ENCODE measurements around the gene CGGBP1.
A peak's percentile ranks its signal among the peaks of the same experiment; 100 is the strongest.

The CGGBP1 gene

DNA sequence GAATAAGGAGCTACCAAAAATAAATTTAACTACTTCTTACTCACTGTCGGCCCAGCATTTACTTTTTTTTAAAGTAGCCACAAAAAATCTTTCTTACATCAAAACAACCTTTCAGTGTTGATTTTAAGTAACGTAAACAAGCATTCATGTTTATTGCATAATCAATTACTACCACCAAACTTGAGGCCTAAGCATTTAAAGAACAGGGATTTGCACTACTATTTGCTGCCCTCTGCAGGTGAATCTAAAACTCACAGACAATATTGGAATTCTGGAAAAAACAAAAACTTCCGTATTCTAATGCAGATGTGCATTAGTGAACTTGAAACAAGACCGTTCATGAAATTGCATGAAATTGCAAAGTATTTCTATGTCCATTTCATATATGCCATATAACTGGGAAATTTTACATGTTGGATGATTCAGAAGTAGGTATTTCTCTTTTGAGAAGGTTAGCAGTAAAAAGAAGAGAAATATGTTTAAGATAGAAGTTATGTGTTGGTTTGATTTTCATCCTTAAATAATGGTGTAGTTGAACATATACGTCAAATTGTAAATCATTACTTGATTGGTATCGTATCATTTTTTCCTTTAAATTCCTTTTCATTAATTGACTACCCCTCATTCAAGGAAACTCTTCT, 55.6 kb downstream of the CGGBP1 start:
- TF ChIP-seq PPARA (CRISPR knock-in tag; IDR thresholded peaks at IDR 0.05; ENCODE audit: borderline replicate concordance) = no peak
- TF ChIP-seq, protein P1, sequence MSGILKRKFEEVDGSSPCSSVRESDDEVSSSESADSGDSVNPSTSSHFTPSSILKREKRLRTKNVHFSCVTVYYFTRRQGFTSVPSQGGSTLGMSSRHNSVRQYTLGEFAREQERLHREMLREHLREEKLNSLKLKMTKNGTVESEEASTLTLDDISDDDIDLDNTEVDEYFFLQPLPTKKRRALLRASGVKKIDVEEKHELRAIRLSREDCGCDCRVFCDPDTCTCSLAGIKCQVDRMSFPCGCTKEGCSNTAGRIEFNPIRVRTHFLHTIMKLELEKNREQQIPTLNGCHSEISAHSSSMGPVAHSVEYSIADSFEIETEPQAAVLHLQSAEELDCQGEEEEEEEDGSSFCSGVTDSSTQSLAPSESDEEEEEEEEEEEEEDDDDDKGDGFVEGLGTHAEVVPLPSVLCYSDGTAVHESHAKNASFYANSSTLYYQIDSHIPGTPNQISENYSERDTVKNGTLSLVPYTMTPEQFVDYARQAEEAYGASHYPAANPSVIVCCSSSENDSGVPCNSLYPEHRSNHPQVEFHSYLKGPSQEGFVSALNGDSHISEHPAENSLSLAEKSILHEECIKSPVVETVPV (CRISPR knock-in tag; IDR thresholded peaks at IDR 0.05) = no peak
- no peak for TF ChIP-seq ZNF8 (CRISPR knock-in tag; IDR thresholded peaks at IDR 0.05)
- no peak for TF ChIP-seq ZNF565 (CRISPR knock-in tag; conservative IDR thresholded peaks at IDR 0.05; ENCODE audit: low read depth)
- TF ChIP-seq ESRRG (CRISPR knock-in tag; IDR thresholded peaks at IDR 0.05) = no peak
- TF ChIP-seq TCF4 (CRISPR knock-in tag; IDR thresholded peaks at IDR 0.05; ENCODE audit: borderline replicate concordance) = no peak
- no peak for TF ChIP-seq BACH2 (CRISPR knock-in tag; IDR thresholded peaks at IDR 0.05; ENCODE audit: borderline replicate concordance)
- TF ChIP-seq, protein P2, sequence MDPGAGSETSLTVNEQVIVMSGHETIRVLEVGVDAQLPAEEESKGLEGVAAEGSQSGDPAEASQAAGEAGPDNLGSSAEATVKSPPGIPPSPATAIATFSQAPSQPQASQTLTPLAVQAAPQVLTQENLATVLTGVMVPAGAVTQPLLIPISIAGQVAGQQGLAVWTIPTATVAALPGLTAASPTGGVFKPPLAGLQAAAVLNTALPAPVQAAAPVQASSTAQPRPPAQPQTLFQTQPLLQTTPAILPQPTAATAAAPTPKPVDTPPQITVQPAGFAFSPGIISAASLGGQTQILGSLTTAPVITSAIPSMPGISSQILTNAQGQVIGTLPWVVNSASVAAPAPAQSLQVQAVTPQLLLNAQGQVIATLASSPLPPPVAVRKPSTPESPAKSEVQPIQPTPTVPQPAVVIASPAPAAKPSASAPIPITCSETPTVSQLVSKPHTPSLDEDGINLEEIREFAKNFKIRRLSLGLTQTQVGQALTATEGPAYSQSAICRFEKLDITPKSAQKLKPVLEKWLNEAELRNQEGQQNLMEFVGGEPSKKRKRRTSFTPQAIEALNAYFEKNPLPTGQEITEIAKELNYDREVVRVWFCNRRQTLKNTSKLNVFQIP (CRISPR knock-in tag; IDR thresholded peaks at IDR 0.05; ENCODE audit: borderline replicate concordance, low read depth) = no peak
- TF ChIP-seq ZC3H10 (CRISPR knock-in tag; IDR thresholded peaks at IDR 0.05) = no peak
- no peak for TF ChIP-seq RARB (CRISPR knock-in tag; IDR thresholded peaks at IDR 0.05)
- peak; percentile 69 for ATAC-seq

DNA sequence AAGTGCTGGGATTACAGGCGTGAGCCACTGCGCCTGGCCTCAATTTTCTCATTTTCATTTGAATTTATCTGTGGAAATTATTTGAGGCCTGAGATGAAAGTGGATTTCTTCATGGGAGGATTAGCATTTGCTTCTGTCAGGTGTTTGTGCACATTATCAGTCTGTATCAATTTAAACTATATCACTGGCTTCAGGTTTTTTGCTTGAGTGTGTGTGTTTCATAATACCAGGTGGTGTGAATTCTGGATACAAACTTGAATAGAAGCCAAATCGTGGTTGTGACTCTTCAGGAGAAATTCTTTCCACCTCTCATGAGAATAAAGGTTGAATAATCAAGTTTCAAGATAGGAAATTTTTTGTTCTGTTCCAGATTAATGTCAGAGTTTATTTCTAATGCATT, 56.4 kb downstream of the CGGBP1 start:
- ATAC-seq = no peak
- TF ChIP-seq ESRRG (CRISPR knock-in tag; IDR thresholded peaks at IDR 0.05) (no peak), ZFP3 (CRISPR knock-in tag; IDR thresholded peaks at IDR 0.05) (no peak), SNAI2 (CRISPR knock-in tag; IDR thresholded peaks at IDR 0.05) (no peak), TCF4 (CRISPR knock-in tag; IDR thresholded peaks at IDR 0.05; ENCODE audit: borderline replicate concordance) (no peak), RARB (CRISPR knock-in tag; IDR thresholded peaks at IDR 0.05) (no peak), ZNF8 (CRISPR knock-in tag; IDR thresholded peaks at IDR 0.05) (no peak), ZNF70 (CRISPR knock-in tag; IDR thresholded peaks at IDR 0.05) (no peak), ISL1 (CRISPR knock-in tag; IDR thresholded peaks at IDR 0.05) (no peak)
- TF ChIP-seq, protein P3, sequence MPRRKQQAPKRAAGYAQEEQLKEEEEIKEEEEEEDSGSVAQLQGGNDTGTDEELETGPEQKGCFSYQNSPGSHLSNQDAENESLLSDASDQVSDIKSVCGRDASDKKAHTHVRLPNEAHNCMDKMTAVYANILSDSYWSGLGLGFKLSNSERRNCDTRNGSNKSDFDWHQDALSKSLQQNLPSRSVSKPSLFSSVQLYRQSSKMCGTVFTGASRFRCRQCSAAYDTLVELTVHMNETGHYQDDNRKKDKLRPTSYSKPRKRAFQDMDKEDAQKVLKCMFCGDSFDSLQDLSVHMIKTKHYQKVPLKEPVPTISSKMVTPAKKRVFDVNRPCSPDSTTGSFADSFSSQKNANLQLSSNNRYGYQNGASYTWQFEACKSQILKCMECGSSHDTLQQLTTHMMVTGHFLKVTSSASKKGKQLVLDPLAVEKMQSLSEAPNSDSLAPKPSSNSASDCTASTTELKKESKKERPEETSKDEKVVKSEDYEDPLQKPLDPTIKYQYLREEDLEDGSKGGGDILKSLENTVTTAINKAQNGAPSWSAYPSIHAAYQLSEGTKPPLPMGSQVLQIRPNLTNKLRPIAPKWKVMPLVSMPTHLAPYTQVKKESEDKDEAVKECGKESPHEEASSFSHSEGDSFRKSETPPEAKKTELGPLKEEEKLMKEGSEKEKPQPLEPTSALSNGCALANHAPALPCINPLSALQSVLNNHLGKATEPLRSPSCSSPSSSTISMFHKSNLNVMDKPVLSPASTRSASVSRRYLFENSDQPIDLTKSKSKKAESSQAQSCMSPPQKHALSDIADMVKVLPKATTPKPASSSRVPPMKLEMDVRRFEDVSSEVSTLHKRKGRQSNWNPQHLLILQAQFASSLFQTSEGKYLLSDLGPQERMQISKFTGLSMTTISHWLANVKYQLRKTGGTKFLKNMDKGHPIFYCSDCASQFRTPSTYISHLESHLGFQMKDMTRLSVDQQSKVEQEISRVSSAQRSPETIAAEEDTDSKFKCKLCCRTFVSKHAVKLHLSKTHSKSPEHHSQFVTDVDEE (CRISPR knock-in tag; IDR thresholded peaks at IDR 0.05) = no peak
- TF ChIP-seq, protein P2 (CRISPR knock-in tag; IDR thresholded peaks at IDR 0.05; ENCODE audit: borderline replicate concordance, low read depth) = no peak
